Activated T-cell treated with anti-CD3 and anti-CD28 coated beads, Interleukin-2, amount 50 U/mL, for 4 hours (primary cell): Measurements from ENCODE around the gene ANKRD62. TPM values are rescaled to one million over a fixed set of nuclear protein-coding genes. Genes with fewer than 3 reads are reported as not detected.
"Not testable (repeated sequence)": the region's sequence is repeated elsewhere in the genome, so short reads cannot be mapped to it uniquely, and the experiment has no call there.

Experiments
- ATAC-seq, 2 donors: fragments of 200-7000 bp; cut with Tn5 transposase; one replicate each; pipeline ENCODE4 v1.10.0; 2021
- DNase-seq: peaks from one replicate; pipeline ENCODE4 v3.0.0-alpha.2; 2020
- H3K27me3 Mint-ChIP-seq: one replicate; pipeline ENCODE4 v1.8.0; 2021; ENCODE audit warnings: low read depth, mixed read lengths
- H3K36me3 Mint-ChIP-seq: one replicate; pipeline ENCODE4 v1.8.0; 2022; ENCODE audit warnings: mixed read lengths; ENCODE audit not compliant: insufficient read depth
- H3K4me1 Mint-ChIP-seq: one replicate; pipeline ENCODE4 v1.8.0; 2021; ENCODE audit warnings: low read depth, mixed read lengths
- H3K4me3 Mint-ChIP-seq: one replicate; pipeline ENCODE4 v1.8.0; 2021; ENCODE audit warnings: mild to moderate bottlenecking, moderate library complexity, mixed read lengths
- H3K9me3 Mint-ChIP-seq: one replicate; pipeline ENCODE4 v1.8.0; 2021; ENCODE audit warnings: mixed read lengths
- total RNA-seq, 3 donors: library from RNA; stranded (reverse); gene quantifications; one replicate each; pipeline ENCODE4 v1.2.1, GENCODE V29; 2021

ANKRD62 gene
- total RNA-seq, 3 donors from 2014 or later: not detected

DNA sequence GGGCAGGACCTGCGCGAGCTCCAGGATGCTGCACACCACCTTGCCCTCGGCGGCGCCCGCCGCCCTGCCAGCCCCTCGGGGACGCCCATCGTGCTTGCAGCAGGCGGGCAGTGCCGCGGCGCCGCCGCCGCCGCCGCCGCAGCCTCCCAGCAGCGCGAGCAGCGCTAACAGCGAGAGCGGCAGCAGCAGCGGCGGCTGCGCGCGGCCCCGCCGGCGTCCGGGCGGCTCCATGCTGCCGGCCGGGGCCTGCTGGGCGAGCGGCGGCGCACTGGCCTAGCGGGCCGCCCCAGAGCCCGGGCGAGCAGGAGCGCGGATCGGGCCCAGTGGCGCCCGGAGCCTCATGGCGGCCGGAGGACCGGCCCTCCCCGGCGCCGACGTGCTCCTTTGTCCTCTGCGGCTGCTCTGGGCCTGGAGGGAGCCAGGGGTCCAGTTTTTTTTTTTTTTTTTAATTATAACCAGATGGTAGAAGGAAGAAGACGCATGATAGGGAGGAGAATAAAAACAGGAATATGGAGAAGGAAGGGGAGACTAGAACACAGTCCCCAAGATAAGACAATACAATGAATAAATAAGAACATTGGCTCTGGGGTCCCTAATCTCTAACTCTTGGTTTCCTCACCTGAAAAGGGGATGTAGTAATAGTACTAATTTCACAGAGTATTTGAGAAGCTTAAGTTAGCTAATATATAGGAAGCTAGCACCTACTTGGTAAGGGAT lies 17.1 kb upstream of the ANKRD62 start:
- peaks cover 13% of the 10 kb centered on the region for H3K27me3 Mint-ChIP-seq
- H3K9me3 Mint-ChIP-seq: no peaks in the 10 kb centered on the region
- no peaks in the 10 kb centered on the region for H3K36me3 Mint-ChIP-seq
- H3K4me1 Mint-ChIP-seq: no peaks in the 10 kb centered on the region
- DNase-seq (no peak), ATAC-seq (peak; percentile 48 to 78)
- no peak overlapping the region for H3K4me3 Mint-ChIP-seq

DNA sequence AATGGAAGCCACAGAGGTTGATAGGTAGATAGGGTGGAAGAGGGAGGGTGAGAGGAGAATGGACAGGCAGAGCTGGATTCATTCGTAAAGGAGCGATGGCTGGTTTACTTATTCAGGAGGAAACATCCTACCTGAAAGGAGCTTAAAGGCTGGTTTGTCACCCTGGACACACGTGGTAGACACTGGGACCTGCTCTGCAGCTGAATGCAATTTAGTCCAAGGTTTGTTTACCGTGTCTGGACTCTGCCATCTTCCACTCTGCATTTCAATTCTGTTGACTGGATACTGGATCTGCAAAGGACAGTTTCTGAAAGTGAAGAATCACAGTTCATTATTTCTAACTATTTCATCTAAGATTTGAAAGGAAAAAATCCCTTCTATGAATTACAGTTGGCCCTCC lies 15.6 kb upstream of the ANKRD62 start:
- H3K27me3 Mint-ChIP-seq: peaks cover 11% of the 10 kb centered on the region
- H3K4me3 Mint-ChIP-seq, H3K36me3 Mint-ChIP-seq, H3K9me3 Mint-ChIP-seq, DNase-seq, H3K4me1 Mint-ChIP-seq, ATAC-seq: not testable (repeated sequence)

DNA sequence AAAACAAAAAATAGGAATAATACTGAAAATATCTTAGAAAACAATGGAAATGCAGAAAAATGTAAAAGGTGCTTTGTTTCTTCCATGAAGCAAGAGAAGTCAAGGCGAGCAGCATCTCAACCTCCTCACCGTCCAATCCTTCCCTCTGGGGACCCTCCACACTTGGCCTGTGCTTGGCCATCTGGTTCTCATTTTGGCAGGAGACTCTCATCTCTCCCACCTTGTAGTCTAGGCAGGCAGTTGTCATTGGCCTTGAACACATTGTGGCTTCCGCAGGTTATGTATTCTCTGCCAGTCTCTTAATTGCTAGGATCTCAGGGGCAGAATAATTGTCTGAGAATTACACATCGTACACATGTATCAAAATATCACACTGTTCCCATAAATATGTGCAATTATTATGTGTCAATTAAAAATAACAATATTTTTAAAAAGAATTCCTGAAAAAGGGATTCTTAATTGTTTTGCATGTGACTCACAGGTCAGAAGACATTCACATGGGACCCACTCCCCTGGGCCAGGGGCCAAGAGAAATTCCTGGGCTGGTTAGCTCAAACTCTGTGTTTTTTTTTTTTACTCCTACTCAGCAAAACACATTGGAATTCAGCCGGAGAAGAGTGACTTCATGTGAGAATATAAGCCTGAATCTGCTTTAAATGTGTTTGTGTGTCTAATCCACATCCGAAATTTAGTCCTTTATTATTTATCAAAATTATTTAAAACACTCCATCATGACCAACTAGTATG lies 14.0 kb upstream of the ANKRD62 start:
- Mint-ChIP-seq H3K4me1 (no peaks in the 10 kb centered on the region), H3K9me3 (no peaks in the 10 kb centered on the region), H3K27me3 (peaks cover 5% of the 10 kb centered on the region), H3K4me3 (no peak overlapping the region), H3K36me3 (no peaks in the 10 kb centered on the region)
- ATAC-seq (no peak), DNase-seq (no peak)

DNA sequence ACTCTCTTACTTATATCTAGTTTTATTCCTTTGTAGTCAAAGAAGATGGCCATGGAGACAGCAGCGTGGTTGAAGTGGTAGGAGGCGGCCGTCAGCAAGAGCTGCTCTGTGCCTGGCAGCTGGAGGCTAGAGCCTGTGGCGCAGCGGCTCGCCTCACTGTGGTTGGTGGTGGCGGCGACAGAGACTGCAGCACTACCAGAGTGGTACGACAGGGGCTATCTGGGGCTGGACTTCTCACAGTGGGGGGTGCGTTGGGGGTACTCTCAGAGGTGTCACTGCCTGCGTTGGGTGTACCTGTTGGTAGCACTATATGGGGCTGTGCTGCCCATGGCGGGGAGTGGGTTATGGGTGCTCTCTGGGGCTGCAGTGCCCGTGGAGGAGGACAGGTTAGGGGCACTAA lies 8.5 kb upstream of the ANKRD62 start:
- ATAC-seq: no peak
- H3K9me3 Mint-ChIP-seq: no peaks in the 10 kb centered on the region
- H3K27me3 Mint-ChIP-seq: no peaks in the 10 kb centered on the region
- DNase-seq: no peak
- H3K4me3 Mint-ChIP-seq: no peak overlapping the region
- no peaks in the 10 kb centered on the region for H3K36me3 Mint-ChIP-seq
- no peaks in the 10 kb centered on the region for H3K4me1 Mint-ChIP-seq

DNA sequence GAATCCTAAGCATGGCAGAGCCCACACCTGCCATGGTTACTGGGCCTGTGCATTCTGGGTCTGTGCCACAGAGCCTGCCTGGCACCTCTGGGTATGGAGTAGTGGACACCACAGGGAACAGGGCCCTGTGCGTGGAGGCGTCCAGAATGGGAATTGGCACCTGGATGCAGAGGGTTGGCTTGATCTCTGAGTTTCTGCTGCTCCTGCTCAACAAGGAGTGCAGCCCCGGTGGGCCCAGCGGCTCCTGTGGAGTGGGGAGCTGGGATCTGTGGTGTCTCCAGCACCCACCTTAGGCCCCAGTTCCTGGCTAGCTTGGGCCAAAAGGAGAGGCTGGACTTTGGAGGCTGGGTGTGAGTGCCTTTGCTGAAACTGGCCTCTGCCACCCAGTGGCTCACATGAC lies 7.9 kb upstream of the ANKRD62 start:
- Mint-ChIP-seq H3K36me3 (no peaks in the 10 kb centered on the region), H3K4me1 (no peaks in the 10 kb centered on the region), H3K27me3 (no peaks in the 10 kb centered on the region), H3K4me3 (no peak overlapping the region), H3K9me3 (no peaks in the 10 kb centered on the region)
- DNase-seq: no peak
- ATAC-seq: no peak

DNA sequence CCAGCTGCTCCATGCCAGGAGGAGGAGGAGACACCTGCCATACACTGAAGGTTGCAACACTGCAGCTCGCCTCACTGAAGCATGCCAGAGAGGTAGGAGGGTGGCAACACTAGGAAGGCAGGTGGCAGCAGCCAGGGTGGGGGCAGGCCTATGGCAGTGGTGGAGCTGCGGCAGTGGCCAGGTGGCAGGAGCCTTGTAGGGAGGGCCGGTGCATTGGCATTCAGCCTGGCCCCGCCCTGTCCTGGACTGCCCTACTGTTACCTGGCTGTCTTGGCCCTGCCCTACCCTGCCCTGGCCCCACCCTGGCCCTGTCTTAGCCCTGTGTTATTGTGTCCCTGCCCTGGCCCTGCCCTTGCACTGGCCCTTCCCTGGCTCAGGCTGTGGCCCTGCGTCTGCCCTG lies 7.4 kb upstream of the ANKRD62 start:
- ATAC-seq (peak in 1 of 2 donors; percentile 4), DNase-seq (no peak)
- no peaks in the 10 kb centered on the region for H3K27me3 Mint-ChIP-seq
- no peaks in the 10 kb centered on the region for H3K36me3 Mint-ChIP-seq
- H3K4me1 Mint-ChIP-seq: no peaks in the 10 kb centered on the region
- no peaks in the 10 kb centered on the region for H3K9me3 Mint-ChIP-seq
- H3K4me3 Mint-ChIP-seq: no peak overlapping the region

DNA sequence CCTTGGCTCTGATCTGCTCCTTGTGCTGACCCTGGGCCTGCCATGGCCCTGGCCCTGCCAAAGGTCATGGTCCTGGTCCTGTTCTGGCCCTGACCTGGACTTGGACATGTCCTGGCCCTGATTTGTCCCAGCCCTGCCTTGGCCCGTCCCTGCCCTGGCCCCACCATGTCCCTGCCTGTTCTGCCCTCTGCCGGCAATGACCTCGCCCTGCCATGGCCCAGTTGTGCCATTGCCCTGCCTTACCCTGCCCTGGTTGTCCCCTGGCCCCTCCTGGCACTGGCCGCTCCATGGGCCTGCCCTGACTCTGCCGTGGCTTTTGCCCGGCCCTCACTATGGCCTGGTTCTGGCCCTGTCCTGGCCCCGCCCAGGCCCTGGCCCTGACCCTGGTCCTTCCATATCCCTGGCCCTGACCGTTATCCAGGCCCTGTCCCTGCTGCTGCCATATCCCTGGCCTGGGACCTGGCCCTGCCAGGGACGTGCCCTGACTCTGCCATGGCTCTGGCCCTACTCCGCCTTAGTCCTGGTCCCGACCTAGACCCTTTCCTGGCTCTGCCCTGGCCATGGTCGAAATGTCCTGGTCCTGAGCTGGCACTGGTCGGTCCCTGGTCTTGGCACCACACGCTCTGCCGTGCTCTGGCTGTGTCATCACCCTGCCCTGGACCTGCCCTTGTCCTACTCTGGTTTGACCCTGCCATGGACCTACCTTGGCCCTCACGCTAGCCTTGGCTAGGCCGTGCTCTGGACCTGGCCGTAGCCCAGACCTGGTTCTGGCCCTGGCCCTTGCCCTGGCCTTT lies 6.8 kb upstream of the ANKRD62 start:
- Mint-ChIP-seq H3K4me3 (no peak overlapping the region), H3K36me3 (no peaks in the 10 kb centered on the region), H3K9me3 (no peaks in the 10 kb centered on the region), H3K27me3 (no peaks in the 10 kb centered on the region), H3K4me1 (no peaks in the 10 kb centered on the region)
- ATAC-seq: peak in 1 of 2 donors; percentile 7
- DNase-seq: no peak

DNA sequence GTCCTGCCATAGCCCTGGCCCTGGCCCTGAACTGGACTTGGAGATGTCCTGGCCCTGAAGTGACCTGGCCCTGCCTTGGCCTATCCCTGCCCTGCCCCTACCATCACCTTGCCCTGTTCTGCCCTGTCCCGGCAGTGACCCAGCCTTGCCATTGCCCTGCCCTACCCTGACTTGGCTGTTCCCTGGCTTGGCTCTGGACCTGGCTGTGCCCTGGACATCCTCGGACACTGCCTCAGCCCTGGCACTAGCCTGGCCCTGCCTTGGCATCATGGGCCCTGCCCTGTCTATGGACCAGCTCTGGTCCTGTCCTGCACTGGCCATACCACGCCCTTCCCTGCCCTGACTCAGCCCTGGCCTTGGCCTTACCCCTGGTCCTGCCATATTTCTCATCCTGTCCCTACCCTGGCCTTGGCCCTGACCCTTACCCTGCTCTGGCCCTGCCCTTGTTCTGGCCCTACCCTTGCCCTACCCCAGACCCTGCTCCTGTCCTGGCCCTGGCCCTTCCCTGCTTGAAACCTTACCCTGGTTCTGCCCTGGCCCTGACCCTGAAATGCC lies 6.1 kb upstream of the ANKRD62 start:
- Mint-ChIP-seq H3K4me3 (no peak overlapping the region), H3K4me1 (no peaks in the 10 kb centered on the region), H3K9me3 (no peaks in the 10 kb centered on the region), H3K36me3 (no peaks in the 10 kb centered on the region), H3K27me3 (no peaks in the 10 kb centered on the region)
- no peak for DNase-seq
- no peak for ATAC-seq

DNA sequence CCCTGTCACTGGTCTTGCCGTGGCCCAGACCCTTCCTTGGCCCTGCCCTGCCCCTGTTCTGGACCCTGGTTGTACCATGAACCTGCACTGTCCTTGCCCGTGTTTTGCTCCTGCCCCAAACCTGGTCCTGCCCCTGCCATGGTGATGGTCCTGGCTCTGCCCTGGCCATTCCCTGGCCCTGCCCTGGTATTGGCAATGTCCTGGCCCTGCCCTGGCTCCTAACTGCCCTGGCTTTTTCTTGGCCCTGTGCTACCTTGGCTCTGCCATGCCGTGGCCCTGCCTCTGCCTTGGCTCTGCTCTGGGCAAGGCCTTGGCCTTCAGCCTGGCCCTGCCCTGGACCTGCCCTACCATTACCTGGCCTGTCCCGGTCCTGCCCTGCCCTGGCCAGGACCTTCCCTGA lies 5.5 kb upstream of the ANKRD62 start:
- Mint-ChIP-seq H3K4me3 (no peak overlapping the region), H3K27me3 (no peaks in the 10 kb centered on the region), H3K9me3 (no peaks in the 10 kb centered on the region), H3K36me3 (no peaks in the 10 kb centered on the region), H3K4me1 (no peaks in the 10 kb centered on the region)
- no peak for DNase-seq
- peak in 1 of 2 donors; percentile 20 for ATAC-seq

DNA sequence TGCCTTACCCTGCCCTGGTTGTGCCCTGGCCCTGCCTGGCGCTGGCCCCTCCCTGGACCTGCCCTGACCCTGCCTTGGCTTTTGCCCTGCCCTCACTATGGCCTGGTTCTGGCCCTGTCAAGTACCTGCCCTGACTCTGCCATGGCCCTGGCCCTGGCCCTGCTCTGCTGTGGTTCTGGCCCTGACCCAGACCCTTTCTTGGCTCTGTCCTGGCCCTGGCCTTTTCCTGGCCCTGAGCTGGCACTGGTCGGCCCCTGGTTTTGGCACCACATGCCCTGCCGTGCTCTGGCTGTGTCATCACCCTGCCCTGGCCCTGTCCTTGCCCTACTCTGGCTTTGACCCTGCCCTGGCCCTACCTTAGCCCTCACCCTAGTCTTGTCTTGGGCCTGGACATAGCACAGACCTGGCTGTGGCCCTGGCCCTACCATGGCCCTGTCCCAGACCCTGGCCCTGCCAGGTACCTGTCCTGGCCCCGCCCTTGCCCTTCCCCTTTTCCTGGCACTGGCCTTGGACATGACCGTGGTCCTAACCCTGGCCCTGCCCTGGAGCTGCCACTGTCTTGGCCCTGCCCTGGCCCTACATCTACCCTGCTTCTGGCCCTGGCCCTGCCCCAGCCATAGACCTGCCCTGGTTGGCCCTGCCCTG lies 4.8 kb upstream of the ANKRD62 start:
- ATAC-seq (no peak), DNase-seq (no peak)
- H3K4me1 Mint-ChIP-seq: no peaks in the 10 kb centered on the region
- H3K27me3 Mint-ChIP-seq: no peaks in the 10 kb centered on the region
- no peak overlapping the region for H3K4me3 Mint-ChIP-seq
- H3K36me3 Mint-ChIP-seq: no peaks in the 10 kb centered on the region
- H3K9me3 Mint-ChIP-seq: no peaks in the 10 kb centered on the region

DNA sequence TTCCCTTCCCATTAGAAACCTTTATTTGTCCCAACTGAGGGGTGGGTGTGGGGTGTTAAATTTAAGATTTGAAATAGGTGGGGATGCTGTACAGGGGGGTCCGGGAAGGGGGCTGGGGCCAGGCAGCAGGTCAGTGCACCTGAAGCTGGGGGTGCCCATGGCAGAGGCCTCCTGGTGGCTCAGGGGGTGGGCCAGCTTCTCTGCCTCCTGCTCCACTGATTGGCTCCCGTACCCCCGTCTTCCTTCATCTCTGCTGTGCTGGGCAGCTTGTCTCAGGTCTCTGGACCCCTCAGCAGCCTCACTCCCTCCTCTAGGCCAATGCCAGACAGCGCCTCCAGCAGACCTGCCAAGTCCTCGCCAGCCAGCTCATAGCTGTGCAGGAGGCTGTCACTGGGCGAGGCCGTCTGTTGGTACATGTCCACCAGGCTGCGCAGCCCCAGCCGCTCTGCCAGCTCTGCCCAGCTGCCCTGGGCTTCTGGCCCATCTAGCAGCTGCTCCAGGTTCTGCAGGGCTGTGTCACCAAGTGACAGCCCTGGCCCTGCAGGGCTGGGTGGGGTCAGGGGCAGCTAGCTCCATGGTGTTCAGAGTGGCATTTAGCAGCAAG lies 2.0 kb upstream of the ANKRD62 start:
- H3K36me3 Mint-ChIP-seq: no peaks in the 10 kb centered on the region
- DNase-seq (no peak), ATAC-seq (no peak)
- H3K27me3 Mint-ChIP-seq: no peaks in the 10 kb centered on the region
- no peak overlapping the region for H3K4me3 Mint-ChIP-seq
- H3K9me3 Mint-ChIP-seq: no peaks in the 10 kb centered on the region
- no peaks in the 10 kb centered on the region for H3K4me1 Mint-ChIP-seq

DNA sequence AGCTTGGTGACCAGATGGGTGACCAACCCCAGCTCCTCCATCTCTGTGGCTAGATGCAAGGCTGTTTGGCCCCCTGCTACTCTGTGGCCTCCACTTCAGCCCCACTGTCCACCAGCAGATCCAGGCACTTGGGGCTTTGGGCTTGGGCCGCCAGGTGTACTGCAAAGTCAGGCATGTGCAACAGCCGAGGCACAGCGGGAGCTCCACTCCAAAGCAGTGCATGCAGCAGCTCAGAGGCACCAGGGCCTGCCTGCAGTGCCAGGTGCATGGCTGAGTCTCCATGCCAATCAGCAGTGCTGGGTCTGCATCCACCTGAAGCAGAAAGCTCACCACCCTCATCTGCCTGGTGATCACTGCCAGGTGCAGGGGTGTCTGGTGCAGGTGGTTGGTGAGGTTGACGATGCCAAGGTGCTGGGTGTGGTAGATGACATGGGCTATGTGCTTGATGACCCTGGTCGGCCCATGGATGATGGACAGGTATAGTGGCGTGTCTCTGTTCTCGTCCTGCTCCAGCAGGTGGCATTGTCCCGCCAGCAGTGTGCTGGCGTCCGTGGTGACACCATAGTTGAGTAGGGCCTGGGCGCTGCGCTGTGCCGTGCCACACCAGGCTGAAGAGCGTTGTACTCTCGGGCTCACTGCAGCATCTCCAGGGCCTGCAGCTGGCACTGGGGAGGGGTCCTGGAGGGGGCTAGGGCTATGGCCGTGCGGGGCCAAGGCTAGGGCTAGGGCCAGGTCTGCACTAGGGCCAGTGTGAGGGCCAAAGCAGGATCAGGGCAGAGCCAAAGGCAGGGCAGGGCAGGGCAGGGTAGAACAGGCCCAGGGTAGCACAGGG lies 1.0 kb upstream of the ANKRD62 start:
- no peak for ATAC-seq
- Mint-ChIP-seq H3K9me3 (no peaks in the 10 kb centered on the region), H3K27me3 (no peaks in the 10 kb centered on the region), H3K36me3 (no peaks in the 10 kb centered on the region), H3K4me1 (no peaks in the 10 kb centered on the region), H3K4me3 (no peak overlapping the region)
- no peak for DNase-seq

DNA sequence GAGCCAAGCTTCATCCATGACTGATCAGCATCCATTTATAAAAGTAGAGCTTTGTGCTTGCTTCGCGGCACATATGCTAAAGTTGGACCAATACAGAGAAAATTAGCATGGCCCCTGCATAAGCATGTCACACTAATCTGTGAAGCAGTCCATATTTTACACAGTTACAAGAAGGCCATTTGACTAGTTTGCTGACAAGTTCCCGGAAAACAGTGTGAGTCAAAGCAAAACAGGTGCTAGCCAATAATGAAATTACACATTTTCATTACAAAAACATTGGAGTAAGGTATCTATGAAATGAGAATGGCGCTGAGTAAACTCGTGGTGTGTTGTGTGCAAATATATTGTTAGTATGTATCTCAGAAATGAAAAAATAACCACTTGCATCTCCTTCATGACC lies 4.7 kb downstream of the ANKRD62 start:
- no peak for DNase-seq
- ATAC-seq: no peak

More for the DNA sequence above, 4.7 kb downstream of the ANKRD62 start:
- Mint-ChIP-seq H3K9me3 (no peaks in the 10 kb centered on the region), H3K4me3 (no peak overlapping the region), H3K27me3 (peaks cover 12% of the 10 kb centered on the region), H3K4me1 (no peaks in the 10 kb centered on the region), H3K36me3 (no peaks in the 10 kb centered on the region)
